OCI-LY3 (cell line): Measurements from ENCODE around the gene GLDN.

Experiments used
- EZH2phosphoT487 ChIP-seq: fragments of 200-600 bp; shearing (Covaris generic); IDR thresholded peaks from 2 replicates; pipeline ENCODE4 v1.6.1; 2018; ENCODE audit warnings: antibody characterized with exemption, mixed run types, low read depth
- TF ChIP-seq, protein P1 (sequence below): fragments of 200-600, 300-600 bp; sonication (generic); IDR thresholded peaks from 2 replicates; pipeline ENCODE4 v1.5.1; 2014; ENCODE audit warnings: antibody characterized with exemption, low read length, low read depth

DNA sequence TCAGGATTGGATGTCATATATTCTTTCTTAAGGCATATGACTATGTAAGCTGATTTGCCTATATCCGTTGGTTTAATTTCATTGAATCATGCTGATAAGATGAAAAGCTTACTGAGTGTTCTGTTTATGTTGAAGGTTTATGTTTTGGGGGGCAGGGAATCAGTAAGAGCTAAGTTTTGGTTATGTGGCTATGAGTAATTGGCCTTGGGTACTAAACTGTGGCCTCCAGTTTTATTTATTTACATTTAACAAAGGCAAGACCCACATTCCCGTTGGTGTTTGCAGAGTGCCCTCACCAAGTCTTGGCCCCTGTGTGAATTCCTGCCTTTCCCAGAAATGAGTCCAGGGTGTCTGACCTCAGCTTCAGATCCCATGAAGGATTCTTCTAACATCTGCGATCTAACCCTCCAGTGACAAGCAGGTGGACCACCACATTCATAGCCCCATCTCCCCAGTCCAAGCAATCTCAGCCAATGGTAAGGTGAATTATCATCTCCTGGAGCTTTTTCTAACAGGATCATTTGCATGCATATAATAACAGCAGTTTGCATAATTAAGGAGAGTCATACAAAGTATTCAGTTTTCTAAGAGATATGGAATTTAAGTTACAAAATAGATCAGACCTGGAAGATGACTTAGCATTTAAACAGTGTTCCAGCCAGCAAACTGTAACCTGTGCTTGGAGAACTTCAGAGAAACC is 27.4 kb downstream of the GLDN start:
- TF ChIP-seq, protein P1, sequence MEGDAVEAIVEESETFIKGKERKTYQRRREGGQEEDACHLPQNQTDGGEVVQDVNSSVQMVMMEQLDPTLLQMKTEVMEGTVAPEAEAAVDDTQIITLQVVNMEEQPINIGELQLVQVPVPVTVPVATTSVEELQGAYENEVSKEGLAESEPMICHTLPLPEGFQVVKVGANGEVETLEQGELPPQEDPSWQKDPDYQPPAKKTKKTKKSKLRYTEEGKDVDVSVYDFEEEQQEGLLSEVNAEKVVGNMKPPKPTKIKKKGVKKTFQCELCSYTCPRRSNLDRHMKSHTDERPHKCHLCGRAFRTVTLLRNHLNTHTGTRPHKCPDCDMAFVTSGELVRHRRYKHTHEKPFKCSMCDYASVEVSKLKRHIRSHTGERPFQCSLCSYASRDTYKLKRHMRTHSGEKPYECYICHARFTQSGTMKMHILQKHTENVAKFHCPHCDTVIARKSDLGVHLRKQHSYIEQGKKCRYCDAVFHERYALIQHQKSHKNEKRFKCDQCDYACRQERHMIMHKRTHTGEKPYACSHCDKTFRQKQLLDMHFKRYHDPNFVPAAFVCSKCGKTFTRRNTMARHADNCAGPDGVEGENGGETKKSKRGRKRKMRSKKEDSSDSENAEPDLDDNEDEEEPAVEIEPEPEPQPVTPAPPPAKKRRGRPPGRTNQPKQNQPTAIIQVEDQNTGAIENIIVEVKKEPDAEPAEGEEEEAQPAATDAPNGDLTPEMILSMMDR = no peak
- no peak for TF ChIP-seq EZH2phosphoT487
